Liver (tissue), 3 donors: ENCODE results near the gene GALNT17.
"Not testable (repeated sequence)": the region's sequence is repeated elsewhere in the genome, so short reads cannot be mapped to it uniquely, and the experiment has no call there.

Experiments
- CTCF ChIP-seq: fragments of 150-350 bp; IDR thresholded peaks from 2 replicates; pipeline ENCODE4 v1.5.1; 2017; ENCODE audit warnings: improper control_type of control experiment, low read depth, low read length; ENCODE audit not compliant: missing input control
- JUND ChIP-seq, 2 donors: IDR thresholded peaks; 2 replicates each; pipeline ENCODE4 v1.6.1; 2016; ENCODE audit warnings: antibody characterized with exemption in 2 of 2
- REST ChIP-seq: IDR thresholded peaks from 2 replicates; pipeline ENCODE4 v1.6.1; 2016; ENCODE audit warnings: antibody characterized with exemption, mild to moderate bottlenecking
- RXRA ChIP-seq, 2 donors: IDR thresholded peaks; 2 replicates each; pipeline ENCODE4 v1.6.1; 2017 to 2018; ENCODE audit warnings: antibody characterized with exemption in 2 of 2, mild to moderate bottlenecking in 1 of 2
- YY1 ChIP-seq: IDR thresholded peaks from 2 replicates; pipeline ENCODE4 v1.6.1; 2016; ENCODE audit warnings: antibody characterized with exemption, mild to moderate bottlenecking
- donor health status: healthy.
- donor health status: healthy.

GRCh38 chr7:71737931-71738540 lies 606.1 kb downstream of the GALNT17 start:
- TF ChIP-seq CTCF; JUND (IDR thresholded peaks at IDR 0.05); REST; RXRA (IDR thresholded peaks at IDR 0.05); YY1: not testable (repeated sequence)
